Adipocyte (in vitro differentiated cells): Measurements from ENCODE around the gene CCDC186.
A peak's percentile ranks its signal among the peaks of the same experiment; 100 is the strongest.

Experiments
- DNase-seq: peaks from one replicate; pipeline ENCODE4 v3.0.0-alpha.2; 2015; ENCODE audit warnings: low read depth
- H3K27me3 ChIP-seq: replicated peaks from 2 replicates; pipeline ENCODE4 v1.7.0; 2013; ENCODE audit warnings: mild to moderate bottlenecking, low read length, moderate library complexity; ENCODE audit not compliant: control insufficient read depth, insufficient read depth
- H3K36me3 ChIP-seq: 2 replicates; pipeline ENCODE4 v1.7.0; 2013; ENCODE audit warnings: low read length, mild to moderate bottlenecking, moderate library complexity; ENCODE audit not compliant: control insufficient read depth, insufficient read depth, severe bottlenecking
- H3K4me1 ChIP-seq: 2 replicates; pipeline ENCODE4 v1.7.0; 2013; ENCODE audit warnings: mild to moderate bottlenecking, low read length, moderate library complexity; ENCODE audit not compliant: control insufficient read depth, insufficient read depth
- H3K4me3 ChIP-seq: 2 replicates; pipeline ENCODE4 v1.7.0; 2013; ENCODE audit warnings: mild to moderate bottlenecking, low read length, moderate library complexity
- H3K9ac ChIP-seq: 2 replicates; pipeline ENCODE4 v1.7.0; 2013; ENCODE audit warnings: mild to moderate bottlenecking, low read length, moderate library complexity
- H3K9me3 ChIP-seq: 2 replicates; pipeline ENCODE4 v1.7.0; 2013; ENCODE audit warnings: mild to moderate bottlenecking, low read length, moderate library complexity; ENCODE audit not compliant: control insufficient read depth

CCDC186 gene

GRCh38 chr10:114189700-114190099, 15.7 kb upstream of the CCDC186 start:
- DNase-seq: no peak
- Histone ChIP-seq H3K27me3 (peaks cover 6% of the 10 kb centered on the region), H3K36me3 (no peaks in the 10 kb centered on the region), H3K9ac (no peak overlapping the region), H3K4me1 (no peaks in the 10 kb centered on the region), H3K4me3 (no peak overlapping the region), H3K9me3 (no peaks in the 10 kb centered on the region)

- H3K9ac ChIP-seq: no peak overlapping the region
- peaks cover 6% of the 10 kb centered on the region for H3K27me3 ChIP-seq
- no peak overlapping the region for H3K4me3 ChIP-seq
- H3K9me3 ChIP-seq: no peaks in the 10 kb centered on the region
- no peak for DNase-seq
- no peaks in the 10 kb centered on the region for H3K36me3 ChIP-seq
- H3K4me1 ChIP-seq: peaks cover 3% of the 10 kb centered on the region
Observed at GRCh38 chr10:114188900-114189299, 14.9 kb upstream of the CCDC186 start.

DNA sequence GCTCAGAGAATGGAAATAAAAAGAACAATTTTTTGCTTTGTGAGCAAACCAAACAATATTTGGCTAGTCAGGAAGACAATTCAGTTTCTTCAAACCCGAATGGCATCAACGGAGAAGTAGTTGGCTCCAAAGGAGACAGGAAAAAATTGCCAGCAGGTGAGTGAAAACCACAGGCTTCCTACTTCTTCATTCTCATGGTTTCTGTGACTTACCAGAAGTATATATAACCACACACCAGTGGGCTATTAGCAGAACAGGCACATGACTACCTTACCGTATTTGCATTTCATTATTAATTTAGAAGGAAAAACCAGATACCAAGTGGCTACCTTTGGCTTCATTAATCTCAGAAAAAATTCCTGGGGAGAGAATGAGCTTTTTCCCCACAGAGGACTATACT, 14.0 kb upstream of the CCDC186 start:
- no peak overlapping the region for H3K9ac ChIP-seq
- H3K4me3 ChIP-seq: no peak overlapping the region
- DNase-seq: no peak
- H3K4me1 ChIP-seq: peaks cover 3% of the 10 kb centered on the region
- no peaks in the 10 kb centered on the region for H3K36me3 ChIP-seq
- H3K27me3 ChIP-seq: peaks cover 6% of the 10 kb centered on the region
- no peaks in the 10 kb centered on the region for H3K9me3 ChIP-seq

DNA sequence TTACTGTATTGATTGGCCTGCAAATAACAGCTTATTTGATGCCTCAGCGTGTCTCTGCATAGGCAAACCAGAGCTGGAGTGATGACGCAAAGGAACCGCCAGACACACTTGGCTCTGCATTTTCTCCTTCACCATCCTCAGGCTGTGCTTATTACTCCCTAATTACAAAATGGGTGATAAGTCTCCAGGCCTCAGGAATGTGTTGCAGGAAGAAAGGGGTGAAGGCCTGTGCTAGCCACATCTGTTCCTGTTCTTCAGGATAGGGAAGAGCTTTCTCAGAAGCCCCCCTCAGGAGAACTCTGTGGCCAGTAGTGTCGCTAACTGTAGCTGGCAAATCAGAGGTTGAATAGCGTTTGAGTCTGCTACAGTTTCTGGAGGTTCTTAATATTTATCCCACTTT, 10.3 kb upstream of the CCDC186 start:
- H3K9ac ChIP-seq: no peak overlapping the region

GRCh38 chr10:114183563-114183962, 9.6 kb upstream of the CCDC186 start:
- H3K9me3 ChIP-seq: no peaks in the 10 kb centered on the region
- no peaks in the 10 kb centered on the region for H3K36me3 ChIP-seq
- DNase-seq: no peak
- peaks cover 6% of the 10 kb centered on the region for H3K27me3 ChIP-seq
- no peak overlapping the region for H3K9ac ChIP-seq
- no peak overlapping the region for H3K4me3 ChIP-seq
- H3K4me1 ChIP-seq: peaks cover 3% of the 10 kb centered on the region

More for the DNA sequence above, 10.3 kb upstream of the CCDC186 start:
- no peak for DNase-seq
- H3K4me1 ChIP-seq: peaks cover 3% of the 10 kb centered on the region
- peaks cover 6% of the 10 kb centered on the region for H3K27me3 ChIP-seq
- no peak overlapping the region for H3K4me3 ChIP-seq
- H3K36me3 ChIP-seq: no peaks in the 10 kb centered on the region
- no peaks in the 10 kb centered on the region for H3K9me3 ChIP-seq

DNA sequence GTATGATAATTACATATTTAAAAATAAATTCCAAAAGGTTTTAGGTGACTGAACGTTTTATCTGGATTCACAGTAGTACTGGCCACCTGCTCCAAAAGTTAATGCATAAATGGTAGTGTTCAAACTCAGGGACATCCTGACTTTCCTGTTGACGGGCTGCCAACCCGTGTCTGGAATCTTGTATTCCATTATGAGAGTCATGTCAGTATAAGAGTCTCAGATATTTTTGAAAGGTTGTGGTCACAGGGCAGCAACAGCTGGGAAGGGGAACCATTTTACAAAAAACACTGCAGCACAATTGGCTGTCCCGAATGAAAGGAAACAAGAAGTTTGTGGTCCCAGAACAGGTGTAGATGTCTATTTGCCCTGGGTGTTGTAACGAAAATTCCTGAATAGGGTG, 8.0 kb upstream of the CCDC186 start:
- Histone ChIP-seq H3K36me3 (no peaks in the 10 kb centered on the region), H3K9ac (no peak overlapping the region), H3K27me3 (no peaks in the 10 kb centered on the region), H3K9me3 (no peaks in the 10 kb centered on the region), H3K4me1 (peaks cover 3% of the 10 kb centered on the region), H3K4me3 (no peak overlapping the region)
- DNase-seq: no peak

GRCh38 chr10:114180937-114181336, 6.9 kb upstream of the CCDC186 start:
- H3K9me3 ChIP-seq: no peaks in the 10 kb centered on the region
- DNase-seq: no peak
- no peak overlapping the region for H3K4me3 ChIP-seq
- no peak overlapping the region for H3K9ac ChIP-seq
- peaks cover 3% of the 10 kb centered on the region for H3K4me1 ChIP-seq
- H3K27me3 ChIP-seq: no peaks in the 10 kb centered on the region
- no peaks in the 10 kb centered on the region for H3K36me3 ChIP-seq

GRCh38 chr10:114179747-114180146, 5.7 kb upstream of the CCDC186 start:
- Histone ChIP-seq H3K9me3 (no peaks in the 10 kb centered on the region), H3K4me1 (peaks cover 7% of the 10 kb centered on the region), H3K27me3 (no peaks in the 10 kb centered on the region)

DNA sequence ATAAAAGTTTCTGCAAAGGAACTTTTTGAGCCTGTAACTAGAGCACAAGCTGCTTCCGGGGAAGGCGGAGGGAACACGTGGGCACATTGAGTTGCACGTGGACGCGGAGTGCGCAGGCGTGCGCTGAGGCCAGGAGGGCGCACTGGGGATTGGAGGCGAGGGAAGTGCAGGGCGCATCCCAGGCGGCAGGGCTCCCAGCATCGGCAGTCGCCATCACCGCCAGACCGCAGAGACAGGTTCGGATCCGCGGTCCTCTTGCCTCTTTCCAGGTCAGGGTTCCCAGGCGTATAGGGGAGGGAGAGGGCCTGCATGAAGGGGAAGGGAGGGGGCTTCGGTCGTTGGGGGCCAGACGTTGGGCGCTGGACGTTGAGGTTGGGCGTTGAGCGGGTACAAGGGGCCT, 5.1 kb upstream of the CCDC186 start, which contains the start of gene TDRD1:
Gene TDRD1 (plus strand): TSS at position 206 of the 400 bp plus-strand sequence. CDS start 8,479 bp downstream, outside the sequence.
- Histone ChIP-seq H3K4me1 (peaks cover 4% of the 10 kb centered on the region), H3K4me3 (no peak within 1 kb of the TSS), H3K9me3 (no peaks in the 10 kb centered on the region), H3K27me3 (no peaks in the 10 kb centered on the region), H3K9ac (no peak within 1 kb of the TSS), H3K36me3 (no peaks in the 10 kb centered on the region)
- DNase-seq: no peak

More at GRCh38 chr10:114179747-114180146, 5.7 kb upstream of the CCDC186 start:
- Histone ChIP-seq H3K4me3 (no peak overlapping the region), H3K36me3 (no peaks in the 10 kb centered on the region), H3K9ac (no peak overlapping the region)
- DNase-seq: no peak

GRCh38 chr10:114176511-114176910, 2.5 kb upstream of the CCDC186 start:
- no peak overlapping the region for H3K9ac ChIP-seq
- no peaks in the 10 kb centered on the region for H3K36me3 ChIP-seq
- no peak overlapping the region for H3K4me3 ChIP-seq
- H3K4me1 ChIP-seq: peaks cover 18% of the 10 kb centered on the region
- H3K9me3 ChIP-seq: no peaks in the 10 kb centered on the region
- H3K27me3 ChIP-seq: no peaks in the 10 kb centered on the region
- no peak for DNase-seq

DNA sequence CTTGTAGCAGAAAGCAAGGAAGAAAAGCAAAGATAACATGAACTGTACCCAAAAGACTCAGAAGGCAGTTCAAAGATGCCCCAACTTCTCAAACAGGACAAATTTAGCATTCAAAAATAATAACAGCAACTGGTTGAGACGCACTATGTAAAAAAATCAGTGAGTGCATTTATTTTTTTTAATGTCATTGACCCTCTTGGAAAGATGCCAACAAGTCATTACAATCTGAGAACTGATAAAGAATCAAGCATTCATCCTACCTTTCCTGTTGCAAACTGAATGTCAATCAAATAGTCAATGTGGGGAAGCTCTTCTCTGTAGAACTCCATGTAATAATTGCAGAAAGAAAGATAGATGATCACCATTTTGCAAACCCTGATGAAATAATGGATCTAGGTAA, 1.7 kb upstream of the CCDC186 start:
- peaks cover 18% of the 10 kb centered on the region for H3K4me1 ChIP-seq
- H3K36me3 ChIP-seq: no peaks in the 10 kb centered on the region
- no peaks in the 10 kb centered on the region for H3K9me3 ChIP-seq
- H3K9ac ChIP-seq: no peak overlapping the region
- H3K27me3 ChIP-seq: no peaks in the 10 kb centered on the region
- no peak overlapping the region for H3K4me3 ChIP-seq
- DNase-seq: no peak

DNA sequence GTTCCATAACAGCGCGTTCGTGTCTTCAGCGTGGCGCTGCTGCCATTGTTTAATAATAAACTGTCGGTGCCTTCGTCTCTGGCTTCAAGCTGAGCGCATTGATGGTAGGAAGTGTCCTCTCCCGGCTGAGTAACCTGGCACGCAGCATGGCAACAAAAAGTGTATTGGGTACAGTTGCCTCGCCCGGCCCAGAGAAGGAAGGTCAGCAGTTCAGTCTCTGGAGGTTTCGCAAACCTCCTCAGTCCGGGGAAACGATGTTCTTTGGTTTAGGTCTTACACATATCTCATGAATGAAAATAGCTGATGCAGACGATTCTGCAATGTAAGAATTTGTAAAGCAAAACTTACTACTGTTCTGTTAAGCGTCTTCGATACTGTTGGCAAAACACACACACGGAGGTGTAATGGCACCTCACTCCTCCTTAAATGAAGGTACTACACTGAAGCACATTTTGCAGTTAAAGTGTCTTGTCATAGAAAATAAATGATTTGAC, 739 bp upstream of the CCDC186 start:
- H3K36me3 ChIP-seq: no peaks in the 10 kb centered on the region
- no peaks in the 10 kb centered on the region for H3K9me3 ChIP-seq
- peak overlapping the region; percentile 99 for H3K4me3 ChIP-seq
- H3K27me3 ChIP-seq: no peaks in the 10 kb centered on the region
- peak overlapping the region; percentile 97 for H3K9ac ChIP-seq
- peak; percentile 66 for DNase-seq
- peaks cover 18% of the 10 kb centered on the region for H3K4me1 ChIP-seq
